ENCODE measurements around the gene TMEM163. TPM values are rescaled to one million over a fixed set of nuclear protein-coding genes. Genes with fewer than 3 reads are reported as not detected.

Gene TMEM163
- polyA plus RNA-seq, 1 donor from 2014 or later, result 3.5 TPM

- no peak for TF ChIP-seq TAF1 (IDR thresholded peaks at IDR 0.05; ENCODE audit: low read depth)
- no peak for TF ChIP-seq POLR2AphosphoS5 (IDR thresholded peaks at IDR 0.05)
- no peak for TF ChIP-seq EP300 (conservative IDR thresholded peaks at IDR 0.05; ENCODE audit: poor library complexity, severe bottlenecking)
- TF ChIP-seq RAD21 (conservative IDR thresholded peaks at IDR 0.05), result no peak
- no peak overlapping the region for H3K9ac ChIP-seq (ENCODE audit: low read length)
- H3K9me2 ChIP-seq (ENCODE audit: insufficient read depth, low read length), result no peaks in the 10 kb centered on the region
- no peaks in the 10 kb centered on the region for H3K27me3 ChIP-seq (ENCODE audit: insufficient read depth, low read depth, low read length)
- H3K27ac ChIP-seq (ENCODE audit: low read length), result no peak overlapping the region
- no peak overlapping the region for H2AFZ ChIP-seq (ENCODE audit: low read depth, low read length)
- no peak overlapping the region for H3K4me3 ChIP-seq (ENCODE audit: low read length)
- H3K36me3 ChIP-seq (ENCODE audit: insufficient read depth, low read length), result no peaks in the 10 kb centered on the region
- no peaks in the 10 kb centered on the region for H3K79me2 ChIP-seq (replicated peaks; ENCODE audit: insufficient read depth, low read length)
- H3F3A ChIP-seq (ENCODE audit: insufficient read depth, low read length, poor library complexity, severe bottlenecking), result no peaks in the 10 kb centered on the region
- H3K4me2 ChIP-seq (ENCODE audit: low read length), result no peak overlapping the region
- H4K20me1 ChIP-seq (ENCODE audit: insufficient read depth), result no peaks in the 10 kb centered on the region
- H3K9me3 ChIP-seq (ENCODE audit: low read length), result no peaks in the 10 kb centered on the region
Observed at GRCh38 chr2:134639265-134639664, 79.5 kb downstream of the TMEM163 start.

- H3K4me3 ChIP-seq (ENCODE audit: low read length), result no peak overlapping the region
- no peaks in the 10 kb centered on the region for H3F3A ChIP-seq (ENCODE audit: insufficient read depth, low read length, poor library complexity, severe bottlenecking)
- H3K9me2 ChIP-seq (ENCODE audit: insufficient read depth, low read length), result no peaks in the 10 kb centered on the region
- H3K27me3 ChIP-seq (ENCODE audit: insufficient read depth, low read depth, low read length), result no peaks in the 10 kb centered on the region
- no peak overlapping the region for H3K4me2 ChIP-seq (ENCODE audit: low read length)
- no peaks in the 10 kb centered on the region for H3K9me3 ChIP-seq (ENCODE audit: low read length)
- no peaks in the 10 kb centered on the region for H3K79me2 ChIP-seq (replicated peaks; ENCODE audit: insufficient read depth, low read length)
- H4K20me1 ChIP-seq (ENCODE audit: insufficient read depth), result no peaks in the 10 kb centered on the region
- no peaks in the 10 kb centered on the region for H3K36me3 ChIP-seq (ENCODE audit: insufficient read depth, low read length)
- TF ChIP-seq POLR2AphosphoS5 (IDR thresholded peaks at IDR 0.05) (no peak), SMC3 (conservative IDR thresholded peaks at IDR 0.05; ENCODE audit: poor library complexity) (no peak), TAF1 (IDR thresholded peaks at IDR 0.05; ENCODE audit: low read depth) (no peak), CTCF (IDR thresholded peaks at IDR 0.05; ENCODE audit: poor library complexity, severe bottlenecking) (no peak), MXI1 (conservative IDR thresholded peaks at IDR 0.05; ENCODE audit: poor library complexity, severe bottlenecking) (no peak), REST (IDR thresholded peaks at IDR 0.05; ENCODE audit: borderline replicate concordance) (no peak), RAD21 (conservative IDR thresholded peaks at IDR 0.05) (no peak), EZH2 (IDR thresholded peaks at IDR 0.05; ENCODE audit: borderline replicate concordance, insufficient read depth, low read length, poor library complexity, severe bottlenecking) (no peak), EP300 (conservative IDR thresholded peaks at IDR 0.05; ENCODE audit: poor library complexity, severe bottlenecking) (no peak)
- H2AFZ ChIP-seq (ENCODE audit: low read depth, low read length), result no peak overlapping the region
- H3K27ac ChIP-seq (ENCODE audit: low read length), result no peak overlapping the region
- no peak overlapping the region for H3K9ac ChIP-seq (ENCODE audit: low read length)
Observed at GRCh38 chr2:134636714-134637113, 82.1 kb downstream of the TMEM163 start.
